Measurements from ENCODE around the gene MTHFD1L.

MTHFD1L gene

DNA sequence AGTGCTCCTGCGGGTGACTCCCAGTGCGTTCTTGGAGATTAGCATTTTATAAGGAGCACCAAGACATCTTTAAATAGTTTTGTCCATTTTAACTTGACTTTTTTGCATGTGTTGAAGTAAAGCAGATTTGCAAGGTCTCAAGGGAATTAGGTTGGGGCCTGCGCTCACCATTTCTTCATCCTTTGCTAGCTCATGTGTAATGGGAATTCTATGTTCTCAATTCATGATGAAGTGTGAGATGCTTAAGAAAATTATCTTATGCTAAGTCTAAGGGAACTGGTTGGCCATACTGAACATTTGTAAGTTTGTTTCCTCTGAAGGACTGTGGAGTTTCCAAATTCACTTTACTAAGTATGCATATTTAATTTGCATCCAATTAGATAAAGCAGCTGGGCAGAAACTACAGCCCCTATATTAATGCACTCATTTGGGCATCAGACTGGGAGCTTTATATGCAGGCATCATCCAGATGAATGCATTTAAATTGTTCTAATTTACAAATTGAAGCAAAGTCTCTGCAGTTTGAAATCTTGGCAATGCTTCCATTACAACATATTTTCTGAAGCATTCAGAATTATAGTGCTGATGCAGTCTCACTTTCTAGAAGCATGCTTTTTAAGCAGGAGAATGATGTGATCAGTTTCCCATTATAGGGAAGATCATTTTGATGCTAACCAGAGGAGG is 266.0 kb downstream of the MTHFD1L start:
- DNase-seq, result no peak

DNA sequence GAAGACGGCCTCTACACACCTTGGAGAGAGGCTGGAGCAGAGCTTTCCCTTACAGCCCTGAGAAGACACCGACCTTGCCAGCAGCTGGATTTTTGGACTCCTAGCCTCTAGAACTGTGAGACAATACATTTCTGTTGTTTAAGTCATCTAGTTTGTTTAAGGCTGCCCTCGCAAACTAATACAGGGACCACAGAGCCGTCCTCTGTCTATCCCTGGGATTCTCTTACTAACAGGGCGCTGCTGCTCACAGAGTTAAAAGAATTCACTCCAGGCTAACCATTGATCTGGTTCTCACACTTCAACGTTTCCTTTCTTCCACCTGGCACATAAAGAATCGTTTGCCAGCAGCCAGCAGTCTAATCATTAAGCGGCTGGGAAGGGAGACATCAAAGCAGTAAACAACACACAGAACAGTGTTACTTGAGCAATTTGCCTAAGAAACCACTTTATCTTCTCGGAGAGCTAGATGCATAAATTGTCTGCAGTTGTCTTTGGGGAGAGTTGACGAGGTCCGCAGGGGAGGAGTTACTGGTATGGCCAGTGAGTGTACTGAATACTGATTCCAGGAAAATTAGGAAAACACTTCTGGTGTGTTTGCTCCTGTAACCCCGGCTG is 270.7 kb downstream of the MTHFD1L start:
- DNase-seq, result no peak

DNA sequence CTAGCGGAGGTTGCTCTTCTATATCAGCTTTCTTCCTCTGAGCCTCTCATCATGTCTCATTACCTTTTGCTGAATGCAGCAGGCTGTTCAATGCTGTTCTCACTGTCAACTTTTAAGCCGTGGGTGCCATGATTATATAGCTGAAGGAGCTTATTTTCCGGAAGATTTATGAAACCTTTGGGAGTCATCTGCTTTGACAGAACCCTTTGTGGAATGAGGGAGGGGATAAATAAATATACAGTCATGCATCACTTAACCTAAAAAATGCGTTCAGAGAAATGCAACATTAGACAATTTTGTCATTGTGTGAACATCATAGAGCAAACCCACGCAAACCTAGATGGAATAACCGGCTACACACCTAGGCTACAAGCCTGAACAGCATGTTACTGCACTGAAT is 272.0 kb downstream of the MTHFD1L start:
- no peak for DNase-seq

DNA sequence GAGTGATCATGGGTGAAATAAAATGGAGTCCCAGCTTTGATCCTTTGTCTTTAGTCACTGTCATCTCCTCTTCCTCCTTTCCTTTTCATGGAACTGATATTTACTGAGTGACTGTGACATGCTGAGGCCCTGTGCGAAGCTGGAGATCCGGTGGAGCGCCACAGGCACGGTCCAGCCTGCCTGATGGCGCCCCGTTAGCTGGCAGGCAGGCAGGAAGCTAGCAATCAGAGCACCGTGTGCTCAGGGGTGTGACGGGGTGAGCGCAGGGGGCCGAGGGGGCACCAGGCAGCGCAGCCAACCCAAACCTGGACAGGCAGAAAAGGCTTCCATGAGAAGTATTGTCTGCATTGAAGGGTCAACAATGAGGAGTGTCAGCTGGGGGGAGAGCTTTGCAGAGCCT is 274.0 kb downstream of the MTHFD1L start:
- DNase-seq, result no peak

DNA sequence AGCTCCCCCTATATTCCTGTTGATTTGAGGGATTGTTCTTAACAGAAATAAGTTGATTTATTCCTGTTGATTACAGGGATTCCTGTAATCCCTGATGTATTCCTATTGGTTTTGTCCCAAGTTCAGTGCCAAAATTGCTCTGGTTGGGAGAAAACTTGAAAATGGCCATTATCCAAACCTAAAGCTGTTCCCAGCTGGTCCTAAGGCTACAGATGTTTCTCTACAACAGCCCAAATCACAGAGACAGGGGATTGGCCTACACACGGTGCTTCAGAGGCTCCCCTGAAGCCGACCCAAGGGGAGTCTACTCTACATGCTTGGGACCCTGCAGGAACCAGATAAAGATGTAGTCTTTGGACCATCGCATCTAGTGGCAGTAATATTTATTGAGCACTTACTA is 275.3 kb downstream of the MTHFD1L start:
- DNase-seq, result no peak

DNA sequence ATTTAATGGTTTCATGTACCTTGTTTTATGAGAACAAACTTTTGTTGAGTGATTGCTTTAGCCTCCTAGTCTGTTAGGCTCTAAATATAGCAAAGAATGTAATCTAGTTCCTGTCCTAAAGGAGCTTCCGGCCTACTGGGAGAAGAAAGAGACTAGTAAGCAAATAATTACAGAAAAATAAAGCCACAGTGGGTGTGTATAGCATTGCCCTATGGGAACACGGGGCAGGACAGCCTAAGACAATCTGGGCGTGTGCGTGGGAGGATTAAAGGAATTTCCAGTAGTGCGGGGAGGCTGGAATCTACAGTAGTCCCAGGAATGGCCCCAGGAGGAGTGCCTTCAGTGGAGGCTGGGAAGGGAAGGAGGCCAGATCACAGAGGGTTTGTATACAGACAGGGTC is 276.2 kb downstream of the MTHFD1L start:
- DNase-seq, result no peak

DNA sequence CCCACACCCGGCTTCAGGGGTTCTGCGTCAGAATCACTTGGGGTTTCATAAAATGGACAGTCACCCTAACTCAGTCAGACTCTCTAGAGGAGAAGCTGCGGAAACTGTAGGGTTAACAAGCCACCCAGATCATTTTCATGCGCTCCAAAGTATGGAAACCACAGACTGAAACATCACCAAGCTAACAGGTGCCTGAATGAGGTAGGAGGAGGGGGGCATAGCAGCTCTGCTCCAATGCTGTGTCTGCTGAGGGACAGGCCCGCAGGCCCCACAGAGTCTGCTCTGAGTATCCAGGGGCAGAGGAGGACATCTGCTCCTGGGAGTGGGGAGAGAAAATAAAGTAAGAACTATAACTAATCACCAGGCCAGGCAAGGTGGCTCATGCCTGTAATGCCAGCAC is 277.2 kb downstream of the MTHFD1L start:
- no peak for DNase-seq

DNA sequence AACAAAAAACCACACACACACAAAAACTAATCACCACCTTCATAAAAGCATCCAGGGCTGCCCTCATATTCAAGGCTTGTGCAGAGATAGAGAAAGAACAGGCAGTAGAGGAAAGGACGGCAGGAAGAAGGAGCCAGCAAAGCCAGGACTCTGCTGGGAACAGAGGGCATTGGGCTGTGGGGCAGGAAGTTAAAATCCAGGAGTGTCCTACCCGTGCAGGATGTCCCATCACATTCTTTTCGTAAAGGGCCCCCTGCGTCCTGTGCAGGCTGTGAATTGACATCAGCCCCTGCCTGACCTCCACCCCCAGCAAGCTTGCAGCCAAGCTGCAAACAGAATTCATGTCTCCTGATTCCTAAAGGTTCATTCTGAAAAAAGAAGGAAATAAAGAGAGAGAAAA is 277.8 kb downstream of the MTHFD1L start:
- no peak for DNase-seq

DNA sequence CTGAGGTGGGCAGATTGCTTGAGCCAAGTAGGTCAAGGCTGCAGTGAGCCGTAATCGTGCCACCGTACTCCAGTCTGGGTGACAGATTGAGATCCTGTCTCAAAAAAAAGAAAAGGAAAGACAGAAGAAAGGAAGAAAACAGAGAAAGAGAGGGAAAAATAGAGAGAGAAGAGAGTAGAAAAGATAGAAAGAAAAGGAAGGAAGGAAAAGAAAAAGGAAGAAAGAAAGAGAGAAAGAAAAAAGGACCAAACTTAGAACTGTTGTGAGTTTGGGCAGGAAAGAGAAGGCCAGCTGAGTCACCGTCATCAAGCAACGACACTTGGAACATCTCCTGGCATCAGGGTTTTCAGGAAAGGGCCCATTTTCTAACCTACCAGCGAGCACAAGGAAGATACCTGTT is 278.3 kb downstream of the MTHFD1L start:
- DNase-seq, result no peak

DNA sequence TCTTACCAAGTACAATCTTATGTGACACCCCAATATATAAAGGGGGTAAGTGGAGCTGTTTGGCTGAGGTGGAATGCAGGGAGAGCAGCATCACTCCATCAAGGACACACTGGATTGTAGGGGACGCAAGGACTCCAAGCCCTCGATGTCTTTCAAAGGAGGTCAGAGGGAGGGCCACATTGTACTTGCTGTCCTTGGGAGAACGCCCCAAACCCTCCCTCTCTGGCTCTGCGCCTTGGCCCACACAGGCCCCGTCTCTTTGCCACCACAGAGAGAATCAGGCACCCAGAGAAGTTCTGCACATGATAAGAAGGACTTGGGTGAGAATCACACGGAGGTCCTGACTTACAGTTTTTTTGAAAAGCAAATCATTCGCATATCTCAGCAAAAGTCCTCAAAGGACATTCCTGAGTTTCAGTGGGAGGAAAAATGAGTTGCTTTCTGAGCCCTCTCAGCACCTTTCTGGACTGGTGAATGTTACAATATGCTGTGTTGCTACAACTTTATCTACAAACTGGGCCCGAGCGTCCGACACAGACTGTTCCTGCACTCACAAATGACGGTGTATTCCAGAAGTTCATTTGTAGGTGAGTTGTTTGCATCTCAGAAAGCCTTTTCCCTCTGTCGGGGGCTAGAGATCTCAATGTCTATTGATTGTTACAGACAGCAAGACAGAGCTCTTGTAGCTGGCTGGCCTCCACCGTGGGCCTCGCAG is 281.8 kb downstream of the MTHFD1L start:
- DNase-seq, result no peak

DNA sequence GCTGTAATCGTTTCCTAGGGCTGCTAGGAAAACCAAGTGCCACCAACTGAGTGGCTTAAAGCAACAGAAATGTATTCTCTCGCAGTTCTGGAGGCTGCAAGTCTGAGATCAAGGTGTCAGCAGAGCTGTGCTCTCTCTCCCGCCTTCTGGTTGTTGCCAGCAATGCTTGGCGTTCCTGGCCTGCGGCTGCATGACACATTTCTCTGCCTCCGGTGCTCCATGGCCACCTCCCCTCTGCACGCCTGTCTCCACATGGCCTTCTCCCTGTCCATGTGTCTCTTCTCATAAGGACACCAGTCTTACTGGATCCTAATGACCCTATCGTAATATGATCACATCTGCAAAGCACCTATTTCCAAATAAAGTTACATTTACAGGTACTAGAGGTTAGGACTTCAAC is 282.6 kb downstream of the MTHFD1L start:
- no peak for DNase-seq

DNA sequence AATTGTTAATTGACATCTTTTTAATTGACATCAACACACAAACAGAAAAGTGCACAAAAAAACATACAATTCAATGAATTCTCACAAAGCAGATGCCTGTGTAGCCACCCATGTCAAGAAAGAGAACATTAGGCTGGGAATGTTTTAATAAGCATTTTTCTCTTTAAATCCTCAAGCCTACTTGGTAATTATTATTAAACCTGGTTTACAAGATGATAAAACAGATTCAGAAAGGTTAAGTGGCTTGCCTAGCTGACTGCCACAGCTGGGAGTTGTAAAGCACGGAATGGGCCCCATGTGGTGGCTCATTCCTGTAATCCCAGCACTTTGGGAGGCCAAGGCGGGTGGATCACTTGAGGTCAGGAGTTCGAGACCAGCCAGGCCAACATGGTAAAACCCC is 284.3 kb downstream of the MTHFD1L start:
- no peak for DNase-seq
